PC-9 (cell line): ENCODE results near the gene CHML.

Experiments used
- CTCF ChIP-seq: fragments of 200-600 bp; sonication (generic); conservative IDR thresholded peaks from 2 replicates; pipeline ENCODE4 v1.6.1; 2017; ENCODE audit warnings: mixed run types, antibody characterized with exemption, mild to moderate bottlenecking, moderate library complexity
- EZH2 ChIP-seq: fragments of 200-600 bp; sonication (generic); IDR thresholded peaks from 2 replicates; pipeline ENCODE4 v1.8.0; 2017; ENCODE audit warnings: antibody characterized with exemption, low read depth

- no peak for TF ChIP-seq EZH2
- no peak for TF ChIP-seq CTCF
These were observed 7.2 kb downstream of the CHML start for GRCh38 chr1:241632987-241633386.
